Fibroblast of gingiva (primary cell): ENCODE data around the gene LITAFD.
"Not testable (repeated sequence)": the region's sequence is repeated elsewhere in the genome, so short reads cannot be mapped to it uniquely, and the experiment has no call there.

ENCODE experiments used
- DNase-seq: peaks from one replicate; pipeline ENCODE4 v3.0.0-alpha.2; 2011; ENCODE audit warnings: low read depth

The LITAFD gene

DNA sequence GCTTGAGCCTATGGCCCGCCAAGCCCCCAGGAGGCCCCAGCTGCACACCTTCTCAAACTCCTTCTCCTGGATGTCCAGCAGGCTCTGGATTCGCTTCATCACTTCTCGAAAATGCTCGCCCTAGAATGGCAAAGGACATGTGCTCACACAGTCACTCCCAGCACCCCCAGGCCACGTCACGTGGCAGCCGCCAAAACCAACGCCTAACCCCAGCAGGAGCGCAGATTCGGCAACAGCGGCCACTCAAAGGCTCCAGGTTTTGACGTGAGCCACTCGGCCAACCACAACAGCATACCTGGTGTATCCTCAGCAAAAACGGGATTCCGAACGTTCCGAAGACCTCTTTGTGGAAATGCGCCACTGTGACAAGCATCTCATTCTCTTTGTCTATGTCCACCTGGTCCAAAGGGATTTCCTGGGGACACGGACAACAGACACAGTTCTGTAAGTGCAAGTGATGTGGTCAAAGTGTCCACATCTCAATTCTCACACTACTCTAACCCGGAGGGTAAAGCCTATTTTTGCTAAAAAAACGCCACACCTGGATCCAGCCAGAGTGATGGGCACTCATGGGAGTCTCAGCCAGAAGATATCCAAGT, 12.7 kb downstream of the LITAFD start:
- no peak for DNase-seq

DNA sequence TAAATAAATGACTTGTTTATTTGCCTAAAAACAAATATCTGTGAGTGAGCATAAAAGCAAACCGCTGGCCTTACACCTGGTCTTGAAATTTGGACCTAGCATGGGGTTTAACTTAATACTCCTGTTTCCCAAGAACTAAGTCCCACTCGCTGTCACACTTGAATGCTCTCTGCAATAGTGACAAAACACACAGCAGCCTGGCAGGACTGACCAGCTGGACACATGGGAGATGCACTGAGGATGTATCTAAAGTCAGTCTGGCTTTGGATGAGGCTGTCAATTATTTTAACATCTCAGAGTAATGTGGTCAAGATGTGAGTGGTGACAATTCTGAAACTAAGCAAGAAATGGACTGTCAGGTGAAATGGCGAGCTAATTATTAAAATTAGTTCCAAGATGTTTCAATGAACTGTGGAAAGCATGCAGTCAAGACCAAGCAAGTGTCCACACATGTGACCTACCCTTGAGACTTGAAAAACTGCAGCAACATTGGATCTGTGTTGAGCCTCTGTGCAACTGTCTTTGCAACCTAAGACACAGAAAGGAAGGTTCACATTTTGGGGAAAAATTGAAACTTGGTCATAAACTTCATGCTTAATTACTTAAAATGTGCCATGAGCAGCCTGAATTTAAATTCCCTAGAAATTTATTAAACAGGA, 16.6 kb downstream of the LITAFD start:
- DNase-seq, result no peak

DNA sequence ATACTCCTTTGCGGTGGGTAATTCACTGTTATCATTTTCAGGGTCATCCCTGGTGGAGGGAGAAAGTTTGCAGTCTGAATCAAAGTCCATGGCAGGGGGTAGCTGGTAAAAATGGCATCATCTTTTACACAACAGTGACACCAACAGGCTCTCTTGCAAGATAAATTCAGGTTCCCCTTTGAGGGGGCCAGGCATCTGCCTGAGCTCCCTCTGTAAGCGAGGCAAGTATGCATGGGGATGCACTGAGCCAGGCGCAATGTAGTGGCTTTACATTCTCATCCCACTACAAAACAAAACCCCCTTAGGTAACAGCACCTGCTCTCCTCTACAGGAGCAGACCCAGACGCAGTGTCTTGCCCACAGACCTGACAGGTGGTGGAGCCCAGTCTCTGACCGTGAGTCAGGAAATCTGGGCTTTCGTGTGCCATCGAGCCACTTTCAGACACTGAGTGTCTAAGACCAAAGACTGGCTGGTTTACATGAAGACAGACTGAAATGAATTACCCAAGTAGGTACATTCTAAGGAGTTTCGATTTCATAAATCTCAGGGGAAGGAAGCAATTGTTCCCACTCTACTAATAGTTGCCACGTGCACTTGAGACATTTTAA, 17.7 kb downstream of the LITAFD start:
- no peak for DNase-seq

DNA sequence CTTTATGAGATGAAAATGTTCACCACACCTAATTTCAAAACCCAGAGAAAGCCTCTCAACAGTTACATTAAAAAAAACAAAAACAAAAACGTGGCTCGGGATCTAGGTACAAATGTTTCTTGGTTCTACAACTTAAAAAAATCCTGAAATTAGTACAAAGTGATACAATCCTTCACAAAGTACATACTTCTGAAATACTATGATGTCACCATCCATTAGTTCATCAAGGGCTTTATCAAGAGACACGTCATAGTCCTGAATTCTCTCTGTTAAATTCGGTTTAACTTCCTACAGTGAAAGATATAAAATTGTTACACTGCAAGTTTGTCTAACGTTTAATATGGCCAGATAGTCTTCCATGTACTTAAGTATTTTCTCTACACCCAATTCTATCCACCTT, 18.2 kb downstream of the LITAFD start:
- DNase-seq, result no peak

DNA sequence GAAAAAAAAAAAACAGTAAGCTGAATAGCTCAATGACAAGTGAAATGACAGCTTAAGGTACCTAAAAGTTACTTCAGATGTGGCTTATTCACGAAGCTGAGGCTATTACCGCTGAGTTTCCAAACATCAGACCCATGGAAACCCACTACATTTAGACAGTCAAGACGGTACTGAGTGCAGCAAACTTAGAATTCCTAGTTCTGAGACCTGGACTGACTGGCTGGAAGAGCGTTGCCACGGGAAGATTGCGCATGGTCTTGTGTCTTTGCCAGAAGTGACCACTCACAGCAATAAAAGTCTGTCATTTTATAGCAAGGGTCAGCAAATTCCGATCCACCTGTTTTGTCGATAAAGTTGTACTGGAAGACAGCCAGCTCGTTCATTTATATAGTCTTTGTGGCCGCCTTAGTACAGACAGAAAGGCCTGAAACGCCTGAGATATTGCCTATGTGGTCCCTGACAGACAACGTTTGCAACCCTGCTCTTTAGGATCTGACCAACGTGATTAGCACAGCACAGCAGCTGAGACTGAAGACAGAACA, 19.2 kb downstream of the LITAFD start:
- no peak for DNase-seq

DNA sequence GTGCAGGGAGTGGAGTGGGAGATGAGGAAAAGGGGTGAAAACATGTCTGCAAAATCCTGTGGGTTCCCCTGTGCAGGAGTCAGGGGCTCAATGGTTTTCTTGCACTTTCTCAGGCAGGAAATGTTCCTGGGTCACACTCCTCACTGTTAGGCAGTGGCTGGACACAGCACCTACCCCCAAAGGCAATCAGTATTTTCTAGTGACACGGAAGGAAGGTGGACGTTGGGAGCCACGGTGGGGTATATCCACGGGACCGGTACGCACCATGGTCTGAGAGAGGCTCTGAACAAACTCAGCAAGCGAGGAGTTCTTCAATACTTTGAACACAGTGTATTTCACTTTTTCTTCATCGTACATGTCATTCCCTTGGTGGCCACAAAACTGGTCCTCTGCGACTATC, 20.9 kb downstream of the LITAFD start:
- no peak for DNase-seq

DNA sequence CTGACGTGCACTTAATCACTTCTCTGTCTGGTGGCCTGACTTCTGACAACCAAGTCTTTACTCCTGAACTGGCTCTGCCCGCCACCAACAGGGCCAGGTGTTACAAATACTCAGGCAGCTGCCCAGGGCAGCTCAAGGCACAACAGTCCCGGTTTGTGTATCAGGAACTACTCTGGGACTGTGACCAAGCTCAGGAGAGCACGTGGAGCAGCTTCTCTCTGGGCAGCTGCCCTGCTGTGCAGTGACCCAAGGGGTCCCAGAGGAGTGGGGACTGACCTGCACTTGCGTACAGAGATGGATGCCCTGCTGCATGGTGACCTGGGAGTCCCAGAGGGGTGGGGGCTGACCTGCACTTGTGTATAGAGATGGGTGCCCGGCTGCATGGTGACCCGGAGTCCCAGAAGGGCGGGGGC, 21.9 kb downstream of the LITAFD start:
- no peak for DNase-seq

DNA sequence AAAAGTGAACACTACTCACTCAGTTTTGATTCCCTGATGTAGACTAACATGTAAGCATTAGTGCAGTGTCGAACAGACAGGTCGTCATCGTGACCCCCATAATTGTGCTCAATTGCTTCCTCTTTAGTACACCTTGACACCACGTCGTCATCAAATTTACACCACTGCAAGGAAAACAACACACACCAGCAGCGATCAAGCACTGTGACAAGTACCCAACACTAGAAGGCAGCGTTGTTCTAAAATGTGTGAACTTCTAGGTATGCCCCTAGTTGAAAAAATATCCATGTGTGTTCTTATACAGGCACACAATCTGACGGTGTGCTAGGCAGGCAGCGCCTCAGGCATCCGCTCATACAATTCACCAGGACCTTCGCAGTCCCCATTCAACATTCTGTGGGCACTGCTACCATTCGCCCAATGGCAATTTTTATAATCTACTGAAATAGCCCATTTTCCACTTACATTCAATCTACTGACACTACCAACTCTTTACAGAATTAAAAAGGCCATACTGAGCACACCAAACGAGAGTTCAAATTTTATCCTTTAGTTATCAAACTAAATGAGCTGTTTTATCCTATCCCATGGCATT, 23.1 kb downstream of the LITAFD start:
- peak; percentile 21 for DNase-seq

DNA sequence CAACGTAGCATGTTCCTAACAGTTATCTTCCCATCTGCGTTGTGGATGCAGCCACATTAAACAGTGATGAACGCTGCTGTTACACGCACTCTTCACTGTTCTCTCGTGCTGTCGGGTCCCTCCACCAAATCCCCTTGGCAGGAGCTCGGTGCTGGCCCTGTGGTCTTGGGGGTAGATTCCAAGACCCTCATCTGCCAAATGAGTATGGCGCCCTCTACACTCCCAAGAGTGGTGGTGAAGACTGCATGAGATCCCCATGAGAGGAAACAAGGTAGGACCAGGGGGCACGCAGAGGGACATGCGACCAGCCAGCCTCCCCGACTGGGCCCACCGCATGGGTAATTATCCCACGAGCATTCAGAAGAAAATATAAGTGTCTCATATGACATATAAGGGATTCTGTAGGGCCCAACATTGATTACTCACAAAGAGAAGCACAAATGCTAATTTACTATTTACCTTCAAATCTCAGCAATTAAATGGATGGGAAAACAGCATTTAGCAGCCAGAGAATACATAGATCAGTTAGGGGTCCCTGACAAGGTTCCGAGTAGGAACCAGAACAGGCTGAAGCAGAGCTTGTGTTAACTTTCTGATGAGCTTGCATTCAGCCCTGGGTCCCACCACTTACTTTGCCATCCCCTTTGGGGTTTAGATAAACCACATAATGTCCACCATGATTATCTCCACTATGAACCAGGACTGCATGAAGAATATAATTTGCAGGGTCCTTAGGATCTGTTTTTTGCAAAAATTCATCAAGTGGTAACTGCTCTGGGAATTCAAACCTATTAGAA, 23.8 kb downstream of the LITAFD start:
- DNase-seq, result no peak

DNA sequence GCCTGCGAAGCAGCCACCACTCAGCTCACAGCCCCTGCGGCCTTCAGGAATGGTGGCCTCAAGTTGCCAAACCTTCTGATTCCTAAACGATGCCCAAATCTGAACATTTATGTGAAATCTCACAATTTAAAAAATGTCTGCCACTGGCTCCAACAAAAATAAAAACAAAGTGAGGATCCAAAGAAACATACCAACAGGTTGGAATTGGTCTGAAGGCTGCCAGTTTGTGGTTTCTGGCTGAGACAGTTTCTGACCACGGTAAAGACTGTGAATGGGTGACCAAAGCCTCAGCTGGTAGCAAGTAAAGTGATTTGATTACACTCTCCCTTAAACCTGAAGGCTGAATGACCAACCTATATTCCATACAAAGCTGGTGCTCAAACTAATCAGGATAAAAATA, 24.9 kb downstream of the LITAFD start:
- no peak for DNase-seq

DNA sequence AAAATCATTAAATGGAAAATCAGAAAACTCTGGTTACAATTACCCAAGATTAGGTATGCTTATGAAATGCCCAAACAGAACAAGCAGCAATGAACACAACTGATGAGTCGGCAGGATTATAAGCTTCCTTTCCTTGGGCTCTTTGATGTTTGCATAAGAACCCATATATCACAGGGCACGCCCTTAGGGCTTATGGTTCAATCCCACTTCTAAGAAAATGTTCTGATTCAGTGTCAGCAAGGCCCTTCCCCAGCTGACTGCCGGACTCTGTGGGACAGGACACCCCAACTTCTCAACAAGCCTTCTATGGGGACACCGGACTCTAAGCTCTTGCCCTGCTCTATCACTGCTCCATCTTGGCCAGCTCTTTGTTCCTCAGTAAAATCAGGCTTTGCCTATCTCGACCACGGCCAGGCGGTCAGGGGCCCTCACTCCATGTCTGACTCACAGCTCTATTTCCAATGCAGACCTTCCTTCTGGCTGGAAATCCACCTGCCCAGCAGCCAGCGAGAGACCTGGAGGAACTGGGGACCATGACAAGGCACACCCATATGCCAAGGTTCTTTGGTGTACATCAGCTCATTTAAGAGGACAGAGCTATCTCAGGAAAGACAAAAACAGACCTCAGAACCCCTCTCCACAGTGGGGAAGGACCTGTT, 26.8 kb downstream of the LITAFD start:
- no peak for DNase-seq

DNA sequence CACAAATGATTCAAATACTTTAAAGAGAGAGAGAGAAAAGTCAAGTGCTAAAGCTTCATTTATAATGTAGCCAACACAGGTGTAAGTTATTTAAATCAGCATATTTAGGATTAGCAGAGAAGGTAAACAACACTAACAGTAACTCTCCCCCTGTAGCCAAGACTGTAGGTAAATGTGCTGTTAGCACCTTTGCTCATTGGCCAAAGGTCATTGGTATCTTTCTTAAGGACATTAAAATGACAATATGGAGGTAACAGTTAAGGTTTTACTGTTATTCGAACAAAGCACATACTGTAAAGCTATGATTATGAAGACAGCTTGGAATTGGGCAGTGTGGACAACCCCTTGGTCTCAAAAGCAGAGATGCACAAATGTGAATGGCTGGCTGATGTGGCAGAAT, 28.7 kb downstream of the LITAFD start:
- no peak for DNase-seq

DNA sequence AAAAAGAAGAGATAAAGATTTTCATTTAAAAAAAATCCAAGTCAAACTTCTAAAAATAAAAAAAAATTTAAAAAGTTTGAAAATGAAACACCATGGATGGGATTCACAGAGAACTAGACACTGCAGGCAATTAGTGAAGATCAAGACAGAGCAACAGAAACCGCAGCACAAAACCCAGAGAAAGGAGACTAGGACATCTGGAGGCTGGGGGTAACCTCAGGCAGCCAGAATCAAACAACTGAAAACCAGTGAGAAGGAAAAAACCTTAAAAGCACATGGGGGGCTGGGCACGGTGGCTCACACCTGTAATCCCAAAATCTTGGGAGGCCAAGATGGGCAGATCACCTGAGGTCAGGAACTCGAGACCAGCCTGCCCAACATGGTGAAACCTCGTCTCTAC, 30.6 kb downstream of the LITAFD start:
- DNase-seq, result no peak

DNA sequence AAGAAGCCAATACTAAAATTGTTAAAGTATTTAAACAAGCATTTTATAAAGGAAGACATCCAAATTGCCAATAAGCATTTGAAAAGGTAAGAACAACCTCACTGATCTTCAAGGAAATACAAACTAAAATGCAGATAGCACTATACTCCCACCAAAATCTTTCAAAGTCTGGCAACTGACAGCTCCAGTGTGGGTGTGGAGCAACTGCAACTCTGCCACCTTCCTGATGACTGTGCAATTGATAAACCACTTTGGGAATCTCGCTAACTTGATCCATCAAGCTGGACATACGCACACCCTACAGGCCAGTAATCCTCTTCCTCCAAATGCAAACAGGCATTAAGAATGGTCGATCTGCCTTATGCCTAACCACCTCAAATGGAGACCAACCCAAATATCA, 31.9 kb downstream of the LITAFD start:
- no peak for DNase-seq

DNA sequence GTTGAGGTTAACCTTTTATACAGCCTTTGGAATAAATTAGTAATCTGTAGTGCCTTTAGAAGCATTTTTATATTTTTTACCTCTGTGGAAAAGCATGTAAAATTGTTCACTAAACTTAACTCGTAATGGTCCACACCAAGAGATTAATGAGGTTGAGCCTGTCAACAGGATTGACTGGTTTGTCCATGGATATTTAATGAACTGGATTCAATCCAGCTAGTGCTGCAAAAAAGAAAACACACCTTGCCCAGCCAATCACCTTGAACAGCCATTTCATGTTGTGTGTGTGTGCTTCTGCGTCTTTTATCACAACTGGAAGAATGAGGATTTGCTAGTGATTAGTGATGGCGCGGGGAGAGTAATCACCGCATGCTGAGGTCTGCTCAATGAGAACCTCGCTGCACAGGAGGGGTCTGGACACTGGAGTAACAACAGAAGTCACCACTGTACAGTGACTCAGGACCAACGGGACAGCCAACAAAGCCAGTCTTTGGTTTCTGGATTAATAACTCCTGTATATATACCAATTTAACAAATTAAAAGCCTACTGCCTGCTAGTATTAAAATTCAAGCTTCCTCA, 33.7 kb downstream of the LITAFD start:
- no peak for DNase-seq

DNA sequence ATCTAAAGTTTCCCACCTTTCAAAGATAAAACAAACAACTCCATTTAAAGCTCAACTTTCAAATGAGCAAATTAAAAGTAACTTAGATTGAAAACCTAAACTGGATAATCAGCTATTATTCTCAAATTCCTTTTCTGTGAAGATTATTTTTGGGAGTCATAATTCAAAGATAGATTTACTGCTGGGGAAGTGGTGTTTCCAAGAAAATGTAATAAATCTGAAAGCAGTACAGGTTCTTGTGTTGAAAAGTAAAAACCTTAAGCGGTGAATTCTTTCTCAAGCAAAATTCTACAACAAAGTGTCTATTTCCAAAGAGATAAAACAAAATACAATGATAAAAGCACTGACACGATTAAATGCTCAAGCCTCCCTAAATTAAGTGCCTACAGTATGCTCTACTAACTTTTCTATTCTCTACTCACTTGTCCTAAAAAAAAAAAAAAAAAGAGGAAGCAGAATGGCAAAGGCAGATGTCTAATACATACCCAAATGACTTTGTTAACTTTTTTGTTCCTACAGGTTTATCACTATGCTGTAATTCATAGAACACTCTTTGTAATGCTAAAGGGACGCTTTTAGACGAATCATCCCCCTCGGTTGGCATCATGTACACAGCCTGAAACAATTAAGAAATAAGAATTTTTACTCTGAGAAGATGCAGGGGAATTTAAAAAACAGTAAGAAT, 34.5 kb downstream of the LITAFD start:
- no peak for DNase-seq

DNA sequence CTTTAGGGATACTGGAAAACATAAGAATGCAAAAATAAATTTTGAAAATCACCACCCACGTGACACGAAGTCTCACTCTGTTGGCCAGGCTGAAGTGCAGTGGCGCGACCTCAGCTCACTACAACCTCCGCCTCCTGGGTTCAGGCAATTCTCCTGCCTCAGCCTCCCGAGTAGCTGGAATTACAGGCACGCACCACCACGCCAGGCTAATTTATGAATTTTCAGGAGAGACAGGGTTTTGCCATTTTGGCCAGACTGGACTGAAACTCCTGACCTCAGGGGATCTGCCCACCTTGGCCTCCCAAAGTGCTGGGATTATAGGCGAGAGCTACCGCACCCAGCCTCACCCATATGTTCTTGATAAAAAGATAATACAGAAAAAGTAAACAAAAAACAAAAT, 35.2 kb downstream of the LITAFD start:
- not testable (repeated sequence) for DNase-seq

DNA sequence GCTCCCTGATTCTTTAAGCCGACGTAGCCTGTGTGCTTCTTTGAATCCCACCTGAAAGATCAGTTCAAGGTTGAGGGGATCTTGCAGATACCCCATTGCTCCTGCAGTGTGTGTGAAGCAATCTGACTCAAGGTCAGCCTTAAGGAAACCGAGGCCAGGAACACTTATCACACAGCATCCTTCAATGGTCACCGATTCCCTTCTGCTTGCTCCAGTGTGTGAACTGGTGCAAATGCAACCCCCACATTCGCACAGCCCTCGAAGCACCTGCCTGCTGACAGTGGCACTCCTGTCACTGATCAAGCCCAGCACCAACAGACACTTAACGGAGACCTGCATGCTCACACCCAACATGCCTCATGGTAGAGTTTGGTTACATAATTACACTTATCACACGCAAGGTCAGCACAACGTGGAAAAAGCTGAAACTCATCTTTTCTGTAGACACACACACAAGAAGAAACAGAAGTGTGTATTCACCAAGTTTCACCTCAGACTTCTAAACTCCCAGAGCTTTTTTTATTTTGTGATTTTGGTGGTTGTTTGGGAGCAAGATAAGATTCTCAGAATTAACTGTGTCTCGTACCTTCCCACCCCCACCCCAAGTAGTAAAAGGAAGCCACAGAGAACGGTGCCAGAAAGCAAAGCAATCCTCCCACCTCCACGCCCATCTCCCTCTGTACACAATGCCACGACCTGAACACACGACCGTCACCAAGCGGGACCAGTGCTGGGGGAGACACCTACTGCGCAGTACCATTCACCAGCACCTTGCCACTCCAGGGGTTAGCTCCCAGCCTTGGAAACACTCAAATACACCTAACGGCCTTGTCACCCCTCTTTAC, 37.2 kb downstream of the LITAFD start:
- DNase-seq, result no peak

DNA sequence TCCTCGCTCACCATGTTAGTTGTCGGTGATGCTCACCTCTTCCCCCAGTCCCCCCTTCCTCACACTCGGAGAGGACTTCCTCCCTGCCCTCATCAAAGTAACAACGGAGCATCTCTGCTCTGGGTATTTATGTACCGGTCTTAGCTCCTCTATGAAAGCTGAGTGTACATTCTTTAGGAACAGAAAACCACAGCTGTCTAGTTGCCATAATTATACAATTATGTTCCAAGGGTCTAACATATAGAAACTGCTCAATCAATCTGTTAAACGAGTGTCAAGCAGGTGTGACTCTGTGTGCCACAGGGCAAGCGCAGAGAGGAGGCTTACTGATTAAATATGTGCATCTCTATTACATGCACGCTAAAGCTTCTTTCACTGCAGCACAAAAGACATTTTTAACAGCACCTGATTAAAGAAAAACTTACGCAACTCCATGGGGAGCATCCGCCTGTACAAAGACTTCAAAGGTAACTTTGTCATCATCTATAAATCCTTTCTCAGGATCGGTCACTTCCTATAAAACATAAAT, 37.8 kb downstream of the LITAFD start:
- no peak for DNase-seq
